ENCODE measurements around the gene MID1IP1.

The MID1IP1 gene

GRCh38 chrX:38816155-38816554, 14.9 kb downstream of the MID1IP1 start:
- DNase-seq = no peak

- DNase-seq = peak; percentile 22 to 27
These were observed 15.9 kb downstream of the MID1IP1 start for GRCh38 chrX:38817004-38817703.

GRCh38 chrX:38819163-38819562, 17.9 kb downstream of the MID1IP1 start:
- DNase-seq = no peak

GRCh38 chrX:38819709-38820108, 18.4 kb downstream of the MID1IP1 start:
- DNase-seq = no peak

- no peak for DNase-seq
These were observed 19.5 kb downstream of the MID1IP1 start for GRCh38 chrX:38820751-38821150.

- no peak for DNase-seq
These were observed 22.9 kb downstream of the MID1IP1 start for GRCh38 chrX:38824176-38824575.

GRCh38 chrX:38831949-38832348, 30.7 kb downstream of the MID1IP1 start:
- DNase-seq = no peak

GRCh38 chrX:38837389-38837788, 36.1 kb downstream of the MID1IP1 start:
- DNase-seq = no peak

- no peak for DNase-seq
These were observed 38.0 kb downstream of the MID1IP1 start for GRCh38 chrX:38839277-38839676.

- no peak for DNase-seq
These were observed 38.7 kb downstream of the MID1IP1 start for GRCh38 chrX:38839944-38840343.

GRCh38 chrX:38841750-38842149, 40.5 kb downstream of the MID1IP1 start:
- DNase-seq = no peak

- no peak for DNase-seq
These were observed 44.2 kb downstream of the MID1IP1 start for GRCh38 chrX:38845426-38845825.

GRCh38 chrX:38847206-38847902, 46.1 kb downstream of the MID1IP1 start:
- DNase-seq = no peak

- DNase-seq = no peak
These were observed 46.6 kb downstream of the MID1IP1 start for GRCh38 chrX:38847903-38848230.

GRCh38 chrX:38848671-38849455, 47.6 kb downstream of the MID1IP1 start:
- DNase-seq = no peak

- DNase-seq = no peak
These were observed 49.7 kb downstream of the MID1IP1 start for GRCh38 chrX:38850807-38851544.

GRCh38 chrX:38854305-38854704, 53.0 kb downstream of the MID1IP1 start:
- DNase-seq = no peak
